HepG2 (cell line): ENCODE data around the gene RNF123. TPM values are rescaled to one million over a fixed set of nuclear protein-coding genes. Genes with fewer than 3 reads are reported as not detected.

Experiments used
- AKAP8 ChIP-seq: sonication (generic); formaldehyde crosslinking; IDR thresholded peaks from 2 replicates; pipeline ENCODE4 v1.5.1; 2020; ENCODE audit warnings: mild to moderate bottlenecking, missing genetic modification reagents
- BCL3 ChIP-seq: sonication (generic); formaldehyde crosslinking; IDR thresholded peaks from 2 replicates; pipeline ENCODE4 v1.5.1; 2020; ENCODE audit warnings: mild to moderate bottlenecking, missing genetic modification reagents, moderate library complexity
- CC2D1A ChIP-seq: sonication (generic); formaldehyde crosslinking; IDR thresholded peaks from 2 replicates; pipeline ENCODE4 v1.8.1; 2023; ENCODE audit warnings: mild to moderate bottlenecking, missing genetic modification reagents
- CHD4 ChIP-seq: fragments of 200-600 bp; sonication (generic); IDR thresholded peaks from 2 replicates; pipeline ENCODE4 v1.7.0; 2017; ENCODE audit warnings: mild to moderate bottlenecking, low read length, borderline replicate concordance
- CTCF ChIP-seq: sonication (generic); formaldehyde crosslinking; IDR thresholded peaks from 2 replicates; pipeline ENCODE4 v1.5.0; 2020; ENCODE audit warnings: mild to moderate bottlenecking, missing genetic modification reagents, moderate library complexity
- ELF4 ChIP-seq: sonication (generic); formaldehyde crosslinking; IDR thresholded peaks from 2 replicates; pipeline ENCODE4 v1.5.0; 2020; ENCODE audit warnings: missing genetic modification reagents, mild to moderate bottlenecking, moderate library complexity, borderline replicate concordance
- FOSL1 ChIP-seq: sonication (generic); formaldehyde crosslinking; IDR thresholded peaks from 2 replicates; pipeline ENCODE4 v1.9.0; 2021; ENCODE audit warnings: missing genetic modification reagents, borderline replicate concordance
- GTF3A ChIP-seq: sonication (generic); formaldehyde crosslinking; conservative IDR thresholded peaks from 2 replicates; pipeline ENCODE4 v1.4.0; 2020; ENCODE audit warnings: mild to moderate bottlenecking, missing genetic modification reagents
- KAT8 ChIP-seq: IDR thresholded peaks from 2 replicates; pipeline ENCODE4 v1.6.1; 2016; ENCODE audit warnings: missing genetic modification reagents, missing compliant biosample characterization
- KLF13 ChIP-seq: sonication (generic); formaldehyde crosslinking; IDR thresholded peaks from 2 replicates; pipeline ENCODE4 v1.4.0; 2020; ENCODE audit warnings: mild to moderate bottlenecking, missing genetic modification reagents
- NFIB ChIP-seq: sonication (generic); formaldehyde crosslinking; IDR thresholded peaks from 2 replicates; pipeline ENCODE4 v1.9.0; 2021; ENCODE audit warnings: missing genetic modification reagents, mild to moderate bottlenecking, borderline replicate concordance
- NPAS2 ChIP-seq: sonication (generic); formaldehyde crosslinking; IDR thresholded peaks from 2 replicates; pipeline ENCODE4 v1.8.0; 2022; ENCODE audit warnings: mild to moderate bottlenecking, missing genetic modification reagents, borderline replicate concordance
- RNF2 ChIP-seq: fragments of 450-650 bp; conservative IDR thresholded peaks from 2 replicates; pipeline ENCODE4 v1.6.1; 2016; ENCODE audit warnings: low read depth
- TBL1XR1 ChIP-seq: fragments of 150-350 bp; IDR thresholded peaks from 2 replicates; pipeline ENCODE4 v1.6.1; 2014; ENCODE audit warnings: borderline replicate concordance, low read length; ENCODE audit not compliant: partially characterized antibody
- TRIM22 ChIP-seq: fragments of 450-650 bp; IDR thresholded peaks from 2 replicates; pipeline ENCODE4 v1.6.1; 2017
- ZBTB42 ChIP-seq: sonication (generic); formaldehyde crosslinking; IDR thresholded peaks from 2 replicates; pipeline ENCODE4 v1.5.0; 2020; ENCODE audit warnings: mild to moderate bottlenecking, missing genetic modification reagents
- ZNF101 ChIP-seq: sonication (generic); formaldehyde crosslinking; IDR thresholded peaks from 2 replicates; pipeline ENCODE4 v1.4.0; 2020; ENCODE audit warnings: mild to moderate bottlenecking, low read depth, missing genetic modification reagents, borderline replicate concordance
- ZNF235 ChIP-seq: sonication (generic); formaldehyde crosslinking; IDR thresholded peaks from 2 replicates; pipeline ENCODE4 v1.8.1; 2023; ENCODE audit warnings: mild to moderate bottlenecking, missing genetic modification reagents, borderline replicate concordance
- ZNF446 ChIP-seq: sonication (generic); formaldehyde crosslinking; IDR thresholded peaks from 2 replicates; pipeline ENCODE4 v1.5.0; 2020; ENCODE audit warnings: mild to moderate bottlenecking, missing genetic modification reagents
- ZNF639 ChIP-seq: conservative IDR thresholded peaks from 2 replicates; pipeline ENCODE4 v1.6.1; 2018; ENCODE audit warnings: missing genetic modification reagents
- ZNF790 ChIP-seq: sonication (generic); formaldehyde crosslinking; IDR thresholded peaks from 2 replicates; pipeline ENCODE4 v1.8.0; 2022; ENCODE audit warnings: missing genetic modification reagents, mild to moderate bottlenecking, borderline replicate concordance
- ZUFSP ChIP-seq: sonication (generic); formaldehyde crosslinking; IDR thresholded peaks from 2 replicates; pipeline ENCODE4 v1.9.0; 2021; ENCODE audit warnings: missing genetic modification reagents, mild to moderate bottlenecking, borderline replicate concordance
- polyA plus RNA-seq, 8 experiments: library from polyadenylated mRNA; depleted of rRNA in 3 of 8; stranded (reverse) in 7 of 8; unstranded in 1 of 8; fragments of >200 nt; fragmentation: Illumina TruSeq in 4 of 8; extraction: Trizol in 4 of 8; gene quantifications; 2 replicates each; pipeline versions ENCODE4 v1.2.1 to v1.2.3, GENCODE V29; 2011 to 2016; ENCODE audit warnings: low read depth in 4 of 8, missing spikeins in 1 of 8, mixed read lengths in 1 of 8; ENCODE audit not compliant: insufficient read depth in 1 of 8
- total RNA-seq, 5 experiments: library from RNA; depleted of rRNA; stranded (reverse); fragments of >200 nt; fragmentation: Illumina TruSeq; extraction: Trizol; gene quantifications; 2 replicates each; pipeline ENCODE4 v1.2.3, GENCODE V29; 2016; ENCODE audit warnings: low read depth in 1 of 5

Gene RNF123
- total and polyA plus RNA-seq, 2 of the 13 experiments (the other 11 are each of a cell fraction or from before 2014, with no cell fraction given), result 29.9 to 82.2 TPM

- no peak for TF ChIP-seq ZUFSP
- no peak for TF ChIP-seq ZNF101
- no peak for TF ChIP-seq GTF3A
- peak; percentile 72 for TF ChIP-seq KAT8 (CRISPR knock-in tag)
- TF ChIP-seq TBL1XR1, result no peak
- no peak for TF ChIP-seq BCL3
- no peak for TF ChIP-seq ZBTB42 (CRISPR knock-in tag)
- no peak for TF ChIP-seq NFIB
- no peak for TF ChIP-seq TRIM22
- TF ChIP-seq NPAS2 (CRISPR knock-in tag), result no peak
- TF ChIP-seq CHD4, result peak; percentile 69; the same call in 1 of the 2 replicates
- TF ChIP-seq AKAP8, result peak; percentile 55; the same call in 1 of the 2 replicates
- no peak for TF ChIP-seq FOSL1
- TF ChIP-seq ZNF790 (CRISPR knock-in tag), result peak; percentile 79; the same call in 1 of the 2 replicates
- TF ChIP-seq RNF2, result peak; percentile 74; the same call in 1 of the 2 replicates
- no peak for TF ChIP-seq CC2D1A (CRISPR knock-in tag)
- TF ChIP-seq ZNF235, result 0 out of 2 replicates have a peak, but pooled peaks have one; percentile 5
- TF ChIP-seq ZNF446 (CRISPR knock-in tag), result peak; percentile 67; the same call in 1 of the 2 replicates
- TF ChIP-seq ZNF639 (CRISPR knock-in tag), result no peak
- no peak for TF ChIP-seq KLF13 (CRISPR knock-in tag)
- no peak for TF ChIP-seq CTCF (CRISPR knock-in tag)
- TF ChIP-seq ELF4 (CRISPR knock-in tag), result peak; percentile 66; the same call in 1 of the 2 replicates
Measured at GRCh38 chr3:49673715-49674496, 15.5 kb upstream of the RNF123 start, which contains the start of gene APEH (continued).
